Measurements from ENCODE around the gene NAALADL1.
"Not testable (repeated sequence)": the region's sequence is repeated elsewhere in the genome, so short reads cannot be mapped to it uniquely, and the experiment has no call there.

Gene NAALADL1

GRCh38 chr11:65017937-65018336 is 40.4 kb downstream of the NAALADL1 start:
- Mint-ChIP-seq H3K9me3 (ENCODE audit: low read depth) (no peaks in the 10 kb centered on the region), H3K4me1 (ENCODE audit: low read depth) (peaks cover 25% of the 10 kb centered on the region), H3K27me3 (no peaks in the 10 kb centered on the region), H3K36me3 (peaks cover 5% of the 10 kb centered on the region), H3K4me3 (no peak overlapping the region), H3K27ac (no peak overlapping the region)

GRCh38 chr11:65016705-65017104 is 41.6 kb downstream of the NAALADL1 start:
- Mint-ChIP-seq H3K9me3 (ENCODE audit: low read depth) (no peaks in the 10 kb centered on the region), H3K27ac (peak overlapping the region; percentile 58), H3K4me3 (peak overlapping the region; percentile 44), H3K36me3 (peaks cover 3% of the 10 kb centered on the region), H3K27me3 (no peaks in the 10 kb centered on the region), H3K4me1 (ENCODE audit: low read depth) (peaks cover 27% of the 10 kb centered on the region)

- H3K4me1 Mint-ChIP-seq (ENCODE audit: low read depth), result peaks cover 27% of the 10 kb centered on the region
- peak overlapping the region; percentile 91 for H3K4me3 Mint-ChIP-seq
- H3K27ac Mint-ChIP-seq, result peak overlapping the region; percentile 94
- no peaks in the 10 kb centered on the region for H3K27me3 Mint-ChIP-seq
- peaks cover 3% of the 10 kb centered on the region for H3K36me3 Mint-ChIP-seq
- no peaks in the 10 kb centered on the region for H3K9me3 Mint-ChIP-seq (ENCODE audit: low read depth)
Measured at GRCh38 chr11:65014726-65015227, 43.6 kb downstream of the NAALADL1 start.

GRCh38 chr11:65013888-65014725 is 44.2 kb downstream of the NAALADL1 start, which contains the start of gene ARL2:
ARL2 (plus strand) TSS chr11:65014160; CDS start chr11:65014208, 48 bp downstream.
- Mint-ChIP-seq H3K36me3 (no peaks in the 10 kb centered on the region), H3K27ac (peak within 1 kb of the TSS; percentile 94), H3K27me3 (no peaks in the 10 kb centered on the region), H3K4me3 (peak within 1 kb of the TSS; percentile 91), H3K4me1 (ENCODE audit: low read depth) (peaks cover 27% of the 10 kb centered on the region), H3K9me3 (ENCODE audit: low read depth) (no peaks in the 10 kb centered on the region)

GRCh38 chr11:65013130-65013887 is 45.0 kb downstream of the NAALADL1 start:
- Mint-ChIP-seq H3K9me3 (ENCODE audit: low read depth) (no peaks in the 10 kb centered on the region), H3K27ac (peak overlapping the region; percentile 93), H3K27me3 (no peaks in the 10 kb centered on the region), H3K4me1 (ENCODE audit: low read depth) (peaks cover 27% of the 10 kb centered on the region), H3K4me3 (peak overlapping the region; percentile 86), H3K36me3 (no peaks in the 10 kb centered on the region)

- no peaks in the 10 kb centered on the region for H3K9me3 Mint-ChIP-seq (ENCODE audit: low read depth)
- no peak overlapping the region for H3K27ac Mint-ChIP-seq
- no peaks in the 10 kb centered on the region for H3K36me3 Mint-ChIP-seq
- no peaks in the 10 kb centered on the region for H3K27me3 Mint-ChIP-seq
- peaks cover 7% of the 10 kb centered on the region for H3K4me1 Mint-ChIP-seq (ENCODE audit: low read depth)
- no peak overlapping the region for H3K4me3 Mint-ChIP-seq
Measured at GRCh38 chr11:65008873-65009272, 49.5 kb downstream of the NAALADL1 start.

GRCh38 chr11:65008016-65008415 is 50.3 kb downstream of the NAALADL1 start:
- Mint-ChIP-seq H3K36me3 (no peaks in the 10 kb centered on the region), H3K4me1 (ENCODE audit: low read depth) (peaks cover 3% of the 10 kb centered on the region), H3K9me3 (ENCODE audit: low read depth) (no peaks in the 10 kb centered on the region), H3K27me3 (no peaks in the 10 kb centered on the region), H3K27ac (no peak overlapping the region), H3K4me3 (no peak overlapping the region)

- not testable (repeated sequence) for H3K36me3 Mint-ChIP-seq; H3K4me1 Mint-ChIP-seq (ENCODE audit: low read depth); H3K27ac Mint-ChIP-seq; H3K9me3 Mint-ChIP-seq (ENCODE audit: low read depth); H3K4me3 Mint-ChIP-seq; H3K27me3 Mint-ChIP-seq
Measured at GRCh38 chr11:65003968-65004367, 54.4 kb downstream of the NAALADL1 start.

- H3K4me1 Mint-ChIP-seq (ENCODE audit: low read depth), result peaks cover 5% of the 10 kb centered on the region
- H3K9me3 Mint-ChIP-seq (ENCODE audit: low read depth), result no peaks in the 10 kb centered on the region
- no peaks in the 10 kb centered on the region for H3K36me3 Mint-ChIP-seq
- H3K4me3 Mint-ChIP-seq, result no peak overlapping the region
- no peak overlapping the region for H3K27ac Mint-ChIP-seq
- no peaks in the 10 kb centered on the region for H3K27me3 Mint-ChIP-seq
Measured at GRCh38 chr11:65003282-65003681, 55.1 kb downstream of the NAALADL1 start.

- no peak overlapping the region for H3K27ac Mint-ChIP-seq
- no peaks in the 10 kb centered on the region for H3K27me3 Mint-ChIP-seq
- no peak overlapping the region for H3K4me3 Mint-ChIP-seq
- H3K36me3 Mint-ChIP-seq, result no peaks in the 10 kb centered on the region
- H3K4me1 Mint-ChIP-seq (ENCODE audit: low read depth), result peaks cover 7% of the 10 kb centered on the region
- no peaks in the 10 kb centered on the region for H3K9me3 Mint-ChIP-seq (ENCODE audit: low read depth)
Measured at GRCh38 chr11:65002706-65003105, 55.6 kb downstream of the NAALADL1 start.

- H3K27ac Mint-ChIP-seq, result no peak overlapping the region
- H3K27me3 Mint-ChIP-seq, result peaks cover 3% of the 10 kb centered on the region
- no peaks in the 10 kb centered on the region for H3K36me3 Mint-ChIP-seq
- H3K4me1 Mint-ChIP-seq (ENCODE audit: low read depth), result peaks cover 9% of the 10 kb centered on the region
- no peak overlapping the region for H3K4me3 Mint-ChIP-seq
- H3K9me3 Mint-ChIP-seq (ENCODE audit: low read depth), result no peaks in the 10 kb centered on the region
Measured at GRCh38 chr11:64999478-64999877, 58.9 kb downstream of the NAALADL1 start.

GRCh38 chr11:64998690-64999431 is 59.5 kb downstream of the NAALADL1 start:
- Mint-ChIP-seq H3K4me1 (ENCODE audit: low read depth) (peaks cover 9% of the 10 kb centered on the region), H3K36me3 (no peaks in the 10 kb centered on the region), H3K27ac (no peak overlapping the region), H3K27me3 (peaks cover 3% of the 10 kb centered on the region), H3K9me3 (ENCODE audit: low read depth) (no peaks in the 10 kb centered on the region), H3K4me3 (no peak overlapping the region)

- Mint-ChIP-seq H3K27me3 (peaks cover 3% of the 10 kb centered on the region), H3K36me3 (no peaks in the 10 kb centered on the region), H3K27ac (no peak overlapping the region), H3K9me3 (ENCODE audit: low read depth) (no peaks in the 10 kb centered on the region), H3K4me1 (ENCODE audit: low read depth) (peaks cover 9% of the 10 kb centered on the region), H3K4me3 (no peak overlapping the region)
Measured at GRCh38 chr11:64998141-64998540, 60.2 kb downstream of the NAALADL1 start.

- Mint-ChIP-seq H3K4me1 (ENCODE audit: low read depth) (peaks cover 9% of the 10 kb centered on the region), H3K27me3 (peaks cover 3% of the 10 kb centered on the region), H3K4me3 (no peak within 1 kb of the TSS), H3K9me3 (ENCODE audit: low read depth) (no peaks in the 10 kb centered on the region), H3K36me3 (no peaks in the 10 kb centered on the region), H3K27ac (no peak within 1 kb of the TSS)
Measured at GRCh38 chr11:64996710-64997380, 61.5 kb downstream of the NAALADL1 start, which contains the start of gene BATF2. BATF2 (minus strand) TSS chr11:64996971; CDS start chr11:64996914, 57 bp downstream.
